GM06990 (cell line): Measurements from ENCODE around the gene RGS16.

ENCODE experiments used
- DNase-seq: peaks from one replicate; pipeline ENCODE4 v3.0.0-alpha.2; 2011; ENCODE audit not compliant: insufficient read length; ENCODE audit errors: extremely low read depth
- H3K27me3 ChIP-seq: replicated peaks from 2 replicates; pipeline ENCODE4 v1.6.0; 2011; ENCODE audit warnings: low read length; ENCODE audit not compliant: control insufficient read depth, insufficient read depth
- H3K36me3 ChIP-seq: 2 replicates; pipeline ENCODE4 v1.5.1; 2011; ENCODE audit warnings: low read length; ENCODE audit not compliant: control insufficient read depth, insufficient read depth
- H3K4me3 ChIP-seq: replicated peaks from 2 replicates; pipeline ENCODE4 v1.5.1; 2011; ENCODE audit warnings: low read depth, mild to moderate bottlenecking, control low read depth, low read length
- CTCF ChIP-seq: IDR thresholded peaks from 2 replicates; pipeline ENCODE4 v1.5.1; 2011; ENCODE audit warnings: low read length, control low read depth, mild to moderate bottlenecking, inconsistent platforms; ENCODE audit not compliant: insufficient read depth, poor library complexity, severe bottlenecking

RGS16 gene, protein sequence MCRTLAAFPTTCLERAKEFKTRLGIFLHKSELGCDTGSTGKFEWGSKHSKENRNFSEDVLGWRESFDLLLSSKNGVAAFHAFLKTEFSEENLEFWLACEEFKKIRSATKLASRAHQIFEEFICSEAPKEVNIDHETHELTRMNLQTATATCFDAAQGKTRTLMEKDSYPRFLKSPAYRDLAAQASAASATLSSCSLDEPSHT

GRCh38 chr1:182604175-182605164, at the start of gene RGS16:
TSS of gene RGS16 (minus strand) at chr1:182604389. CDS start at chr1:182604259, 130 bp downstream.
- H3K36me3 ChIP-seq: peaks cover 22% of the 10 kb centered on the region
- H3K27me3 ChIP-seq: no peaks in the 10 kb centered on the region
- peak; percentile 1 for TF ChIP-seq CTCF
- DNase-seq: peak; percentile 95
- peak within 1 kb of the TSS; percentile 87 for H3K4me3 ChIP-seq

DNA sequence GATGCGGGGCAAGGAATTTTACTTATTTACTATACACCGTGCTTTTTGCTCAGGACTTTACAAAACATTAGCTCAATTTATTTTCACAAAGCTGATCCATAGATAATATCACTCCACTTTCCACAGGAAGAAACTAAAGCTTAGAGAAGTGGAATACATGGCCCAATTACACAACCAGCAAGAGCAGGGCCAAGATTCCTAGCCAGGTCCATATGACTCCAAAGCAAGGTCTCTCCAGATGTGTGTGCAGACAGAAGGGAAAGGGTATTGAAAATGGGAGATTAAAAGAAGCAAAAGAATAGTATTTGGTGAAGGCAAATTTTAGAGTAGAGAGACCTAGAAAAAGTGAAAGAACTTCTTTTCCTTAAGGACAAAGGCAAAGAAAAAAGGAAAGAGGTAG, 49.8 kb upstream of the RGS16 start:
- TF ChIP-seq CTCF: no peak
- no peaks in the 10 kb centered on the region for H3K36me3 ChIP-seq
- no peaks in the 10 kb centered on the region for H3K27me3 ChIP-seq
- H3K4me3 ChIP-seq: no peak overlapping the region
- no peak for DNase-seq

GRCh38 chr1:182652933-182653332, 48.7 kb upstream of the RGS16 start:
- Histone ChIP-seq H3K4me3 (no peak overlapping the region), H3K36me3 (no peaks in the 10 kb centered on the region), H3K27me3 (no peaks in the 10 kb centered on the region)
- no peak for DNase-seq
- no peak for TF ChIP-seq CTCF

- no peak for DNase-seq
- H3K4me3 ChIP-seq: no peak overlapping the region
- no peak for TF ChIP-seq CTCF
- no peaks in the 10 kb centered on the region for H3K27me3 ChIP-seq
- H3K36me3 ChIP-seq: no peaks in the 10 kb centered on the region
Observed at GRCh38 chr1:182651339-182651724, 47.1 kb upstream of the RGS16 start.

- H3K27me3 ChIP-seq: no peaks in the 10 kb centered on the region
- DNase-seq: no peak
- H3K36me3 ChIP-seq: no peaks in the 10 kb centered on the region
- H3K4me3 ChIP-seq: no peak overlapping the region
- no peak for TF ChIP-seq CTCF
Observed at GRCh38 chr1:182650678-182651338, 46.6 kb upstream of the RGS16 start.
